T-helper 9 cell (primary cell): ENCODE results near the gene STAC3.

Experiments used
- DNase-seq: peaks from one replicate; pipeline ENCODE4 v3.0.0-alpha.2; 2020

Gene STAC3

DNA sequence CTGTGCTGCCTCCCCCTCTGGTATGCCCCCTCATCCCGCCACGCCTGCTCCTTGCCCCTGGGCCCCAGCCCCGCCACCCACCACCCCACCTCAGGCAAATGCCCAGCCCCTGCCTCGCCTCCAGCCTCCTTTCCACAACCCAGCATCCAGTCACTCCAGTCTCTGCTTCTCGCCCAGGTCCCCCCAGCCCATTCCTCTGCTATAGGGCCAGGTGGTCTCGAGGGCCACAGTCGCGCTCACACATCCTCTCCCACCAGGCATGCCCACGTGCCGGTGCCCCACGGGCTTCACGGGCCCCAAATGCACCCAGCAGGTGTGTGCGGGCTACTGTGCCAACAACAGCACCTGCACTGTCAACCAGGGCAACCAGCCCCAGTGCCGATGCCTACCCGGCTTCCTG is 40.5 kb downstream of the STAC3 start:
- no peak for DNase-seq

DNA sequence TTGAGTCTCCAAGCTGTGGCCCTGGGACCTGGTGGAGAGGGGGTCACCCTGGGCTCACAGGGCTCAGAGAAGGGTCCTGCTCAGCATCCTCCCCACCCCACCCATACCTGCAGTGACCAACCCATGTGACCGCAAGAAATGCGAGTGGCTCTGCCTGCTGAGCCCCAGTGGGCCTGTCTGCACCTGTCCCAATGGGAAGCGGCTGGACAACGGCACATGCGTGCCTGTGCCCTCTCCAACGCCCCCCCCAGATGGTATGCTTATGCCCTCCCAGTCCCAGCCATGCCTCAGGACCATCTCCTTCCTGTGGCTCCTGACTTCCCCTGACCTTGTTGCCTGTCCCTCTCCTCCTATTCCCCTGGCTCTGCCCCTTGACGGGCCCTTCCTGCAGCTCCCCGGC is 41.1 kb downstream of the STAC3 start:
- DNase-seq: no peak

DNA sequence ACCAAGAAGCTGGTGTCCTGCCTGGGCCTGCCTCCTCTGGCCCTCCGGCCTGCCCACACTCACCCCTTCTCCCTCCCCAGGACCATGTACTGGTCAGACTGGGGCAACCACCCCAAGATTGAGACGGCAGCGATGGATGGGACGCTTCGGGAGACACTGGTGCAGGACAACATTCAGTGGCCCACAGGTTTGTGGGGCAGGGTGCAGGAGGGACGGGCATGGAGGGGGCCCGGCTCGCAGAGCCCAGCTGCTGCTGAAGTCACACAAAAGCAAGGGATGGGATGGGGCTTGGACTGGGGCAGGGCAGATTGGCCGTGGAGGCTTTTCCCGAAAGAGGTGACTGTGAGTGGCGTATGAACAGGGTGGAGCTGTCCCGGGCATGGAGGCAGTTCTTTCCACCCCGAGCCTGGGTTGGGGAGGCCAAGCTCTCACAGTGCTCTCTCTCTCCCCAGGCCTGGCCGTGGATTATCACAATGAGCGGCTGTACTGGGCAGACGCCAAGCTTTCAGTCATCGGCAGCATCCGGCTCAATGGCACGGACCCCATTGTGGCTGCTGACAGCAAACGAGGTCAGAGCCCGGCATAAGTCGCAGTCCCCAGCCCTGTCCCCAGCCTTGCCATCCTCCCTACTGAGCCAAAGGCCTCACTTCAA is 42.2 kb downstream of the STAC3 start:
- no peak for DNase-seq

DNA sequence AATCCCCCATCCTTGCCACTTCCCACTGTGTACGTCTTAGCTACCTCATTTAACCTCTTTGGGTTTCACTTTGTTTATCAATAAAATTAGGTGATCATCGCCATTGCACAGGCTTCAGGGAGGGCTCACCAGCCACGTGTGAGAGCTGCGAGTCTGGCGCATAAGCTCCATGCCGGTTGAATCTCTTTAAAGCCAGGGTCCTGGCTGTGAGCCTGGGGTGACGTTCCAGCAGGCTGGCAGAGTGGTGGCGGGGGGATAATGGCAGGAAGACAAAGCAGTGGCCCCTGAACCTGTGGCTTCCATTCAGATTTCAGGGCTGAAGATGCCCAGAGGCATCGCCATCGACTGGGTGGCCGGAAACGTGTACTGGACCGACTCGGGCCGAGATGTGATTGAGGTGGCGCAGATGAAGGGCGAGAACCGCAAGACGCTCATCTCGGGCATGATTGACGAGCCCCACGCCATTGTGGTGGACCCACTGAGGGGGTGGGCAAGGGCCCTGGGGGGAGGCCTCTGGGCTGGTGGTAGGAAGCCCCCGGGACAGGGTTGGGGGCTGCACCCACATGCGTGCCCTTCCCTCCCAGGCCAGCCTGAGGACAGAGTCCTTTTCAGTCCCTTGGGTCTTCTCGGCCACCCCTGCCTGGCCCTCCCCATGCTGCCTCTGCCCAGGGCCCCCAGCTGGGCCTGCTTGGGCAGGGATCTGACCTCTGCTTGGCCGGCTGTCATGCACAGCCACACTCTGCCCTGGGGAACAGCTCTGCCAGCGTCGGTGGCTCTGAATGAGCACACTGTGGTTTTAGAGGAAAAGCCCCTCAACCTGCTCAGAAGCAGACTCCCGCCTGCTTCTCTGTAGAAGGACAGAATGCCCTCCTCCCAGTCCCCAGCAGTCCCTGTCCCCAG is 43.0 kb downstream of the STAC3 start:
- DNase-seq: no peak

GRCh38 chr12:57205931-57206330 is 45.1 kb downstream of the STAC3 start:
- no peak for DNase-seq

DNA sequence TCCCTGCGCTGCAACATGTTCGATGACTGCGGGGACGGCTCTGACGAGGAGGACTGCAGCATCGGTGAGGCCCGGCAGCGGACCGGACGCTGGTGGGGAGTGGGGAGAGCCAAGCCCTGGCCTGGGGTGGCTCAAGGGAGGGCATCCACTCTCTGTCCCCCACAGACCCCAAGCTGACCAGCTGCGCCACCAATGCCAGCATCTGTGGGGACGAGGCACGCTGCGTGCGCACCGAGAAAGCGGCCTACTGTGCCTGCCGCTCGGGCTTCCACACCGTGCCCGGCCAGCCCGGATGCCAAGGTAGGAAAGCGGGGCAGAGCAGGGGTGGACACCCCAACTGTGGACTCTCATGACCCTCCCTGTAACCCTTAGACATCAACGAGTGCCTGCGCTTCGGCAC is 45.8 kb downstream of the STAC3 start:
- no peak for DNase-seq

DNA sequence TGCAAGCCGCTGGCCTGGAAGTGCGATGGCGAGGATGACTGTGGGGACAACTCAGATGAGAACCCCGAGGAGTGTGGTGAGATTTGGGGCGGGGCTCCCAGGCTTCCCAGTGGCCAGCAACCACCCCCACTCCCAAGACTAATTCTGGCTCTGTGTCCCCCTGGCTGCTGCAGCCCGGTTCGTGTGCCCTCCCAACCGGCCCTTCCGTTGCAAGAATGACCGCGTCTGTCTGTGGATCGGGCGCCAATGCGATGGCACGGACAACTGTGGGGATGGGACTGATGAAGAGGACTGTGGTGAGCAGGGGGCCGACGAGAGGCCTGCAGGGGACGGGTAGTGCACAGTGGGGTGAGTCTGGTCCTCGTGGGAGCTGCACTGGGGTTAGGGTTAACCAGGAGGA is 46.5 kb downstream of the STAC3 start:
- no peak for DNase-seq

DNA sequence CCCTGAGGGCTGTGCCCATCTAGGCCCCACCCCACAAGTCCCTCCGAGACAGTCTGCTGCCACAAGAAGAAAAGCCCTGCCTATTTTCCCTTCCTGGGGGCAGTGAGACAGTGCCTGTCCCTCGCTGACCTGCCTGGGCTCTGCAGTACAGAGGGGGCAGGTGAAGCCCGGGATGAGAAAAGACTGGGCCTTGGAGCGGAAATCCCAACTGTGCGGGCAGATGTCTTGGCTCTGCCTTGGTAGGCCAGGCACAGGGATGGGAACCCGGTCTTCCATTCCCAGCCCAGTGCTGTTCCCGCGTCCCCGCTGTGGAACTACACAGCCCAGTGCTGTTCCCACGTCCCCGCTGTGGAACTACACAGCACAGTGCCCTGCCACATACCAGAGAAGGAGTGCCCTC is 47.2 kb downstream of the STAC3 start:
- DNase-seq: no peak

GRCh38 chr12:57203201-57203600 is 47.8 kb downstream of the STAC3 start:
- no peak for DNase-seq

- no peak for DNase-seq
These were observed 48.7 kb downstream of the STAC3 start for GRCh38 chr12:57202321-57202720.

DNA sequence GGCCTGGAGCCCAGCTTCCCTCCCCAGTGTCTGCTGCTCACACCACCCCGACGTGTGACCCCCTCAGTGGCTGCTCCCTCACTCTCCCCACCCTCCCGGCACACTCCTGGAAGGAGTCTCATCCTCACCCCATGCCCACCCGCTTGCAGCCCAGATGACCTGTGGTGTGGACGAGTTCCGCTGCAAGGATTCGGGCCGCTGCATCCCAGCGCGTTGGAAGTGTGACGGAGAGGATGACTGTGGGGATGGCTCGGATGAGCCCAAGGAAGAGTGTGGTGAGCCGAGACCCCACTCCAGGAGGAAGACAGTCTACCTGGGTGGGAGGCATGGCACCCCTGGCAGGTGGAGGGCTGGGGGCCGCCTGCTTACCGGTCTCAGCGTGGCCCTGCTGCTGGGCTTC is 49.4 kb downstream of the STAC3 start:
- no peak for DNase-seq

- no peak for DNase-seq
These were observed 49.8 kb downstream of the STAC3 start for GRCh38 chr12:57201219-57201618.

DNA sequence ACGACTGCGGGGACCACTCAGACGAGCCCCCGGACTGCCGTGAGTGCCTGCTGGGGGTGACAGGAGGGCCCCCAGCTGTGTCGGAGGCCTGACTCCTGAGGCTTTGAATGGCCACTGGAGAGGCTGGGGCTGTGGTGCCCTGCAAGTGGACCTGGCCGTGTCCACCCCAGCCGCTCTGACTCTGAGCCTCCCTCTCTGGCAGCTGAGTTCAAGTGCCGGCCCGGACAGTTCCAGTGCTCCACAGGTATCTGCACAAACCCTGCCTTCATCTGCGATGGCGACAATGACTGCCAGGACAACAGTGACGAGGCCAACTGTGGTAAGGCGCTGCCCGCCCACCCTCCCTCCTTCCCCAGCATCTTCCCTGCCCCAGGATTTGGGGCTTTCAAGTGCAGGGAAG is 50.5 kb downstream of the STAC3 start:
- no peak for DNase-seq

- no peak for DNase-seq
These were observed 51.8 kb downstream of the STAC3 start for GRCh38 chr12:57199191-57199590.

GRCh38 chr12:57198329-57198728 is 52.7 kb downstream of the STAC3 start:
- no peak for DNase-seq

DNA sequence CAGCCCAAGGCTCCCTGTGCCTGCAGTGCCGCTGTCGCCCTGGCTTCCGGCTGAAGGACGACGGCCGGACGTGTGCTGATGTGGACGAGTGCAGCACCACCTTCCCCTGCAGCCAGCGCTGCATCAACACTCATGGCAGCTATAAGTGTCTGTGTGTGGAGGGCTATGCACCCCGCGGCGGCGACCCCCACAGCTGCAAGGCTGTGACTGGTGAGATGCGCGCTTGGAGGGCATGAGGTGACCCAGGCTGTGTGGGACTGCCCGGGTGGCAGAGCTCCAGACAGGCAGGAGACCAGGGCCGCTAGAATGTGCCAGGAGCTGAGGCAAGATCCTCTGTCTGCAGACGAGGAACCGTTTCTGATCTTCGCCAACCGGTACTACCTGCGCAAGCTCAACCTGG is 54.0 kb downstream of the STAC3 start:
- no peak for DNase-seq

GRCh38 chr12:57196439-57196838 is 54.5 kb downstream of the STAC3 start:
- no peak for DNase-seq

- no peak for DNase-seq
These were observed 55.2 kb downstream of the STAC3 start for GRCh38 chr12:57195611-57196371.

GRCh38 chr12:57195186-57195585 is 55.8 kb downstream of the STAC3 start:
- DNase-seq: no peak

- no peak for DNase-seq
These were observed 56.7 kb downstream of the STAC3 start for GRCh38 chr12:57194253-57194652.

GRCh38 chr12:57193706-57194245 is 57.2 kb downstream of the STAC3 start:
- DNase-seq: no peak
